GM20431 (cell line): Measurements from ENCODE around the gene CABP2.
"Not testable (repeated sequence)": the region's sequence is repeated elsewhere in the genome, so short reads cannot be mapped to it uniquely, and the experiment has no call there.

Experiments
- in situ Hi-C: fragments of 300-500 bp; cut with MseI, MboI; formaldehyde crosslinking; loops from one replicate; pipeline ENCODE4 v1.15.0; 2020; ENCODE audit warnings: low sequenced_read_pairs; ENCODE audit not compliant: unreplicated experiment

Gene CABP2

GRCh38 chr11:67522844-67523555 is at the start of gene CABP2:
Gene CABP2, minus strand, starts transcription at chr11:67523446. Its CDS starts 120 bp downstream, at chr11:67523326.
- in situ Hi-C loops = no loop called here

DNA sequence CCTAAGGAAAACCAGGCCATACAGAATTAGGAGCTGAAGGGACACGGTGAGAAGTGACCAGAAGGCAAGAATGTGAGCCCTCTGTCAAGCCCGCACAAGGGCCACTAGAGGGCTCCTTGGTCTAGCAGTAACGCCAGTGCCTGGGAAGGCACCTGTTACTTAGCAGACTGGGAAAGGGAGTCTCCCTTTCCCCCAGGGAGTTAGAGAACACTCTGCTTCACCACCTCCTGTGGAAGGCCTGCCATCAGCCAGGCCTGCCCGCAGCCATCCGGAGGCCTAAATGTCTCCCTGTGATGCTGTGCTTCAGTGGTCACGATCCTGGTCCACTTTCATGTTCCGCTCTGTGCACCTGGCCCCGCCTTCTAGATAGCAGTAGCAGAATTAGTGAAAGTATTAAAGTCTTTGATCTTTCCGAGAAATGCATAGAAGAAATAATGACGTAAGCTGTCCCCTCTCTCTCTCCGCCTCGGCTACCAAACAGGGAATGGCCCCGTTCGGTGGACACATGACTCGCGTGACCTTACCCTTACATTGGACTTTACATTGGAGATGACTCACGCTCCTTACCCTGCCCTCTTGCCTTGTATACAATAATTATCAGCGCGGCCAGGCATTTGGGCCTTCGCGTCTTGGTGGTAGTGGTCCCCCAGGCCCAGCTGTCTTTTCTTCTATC is 49.6 kb upstream of the CABP2 start:
- in situ Hi-C loops = no loop called here

DNA sequence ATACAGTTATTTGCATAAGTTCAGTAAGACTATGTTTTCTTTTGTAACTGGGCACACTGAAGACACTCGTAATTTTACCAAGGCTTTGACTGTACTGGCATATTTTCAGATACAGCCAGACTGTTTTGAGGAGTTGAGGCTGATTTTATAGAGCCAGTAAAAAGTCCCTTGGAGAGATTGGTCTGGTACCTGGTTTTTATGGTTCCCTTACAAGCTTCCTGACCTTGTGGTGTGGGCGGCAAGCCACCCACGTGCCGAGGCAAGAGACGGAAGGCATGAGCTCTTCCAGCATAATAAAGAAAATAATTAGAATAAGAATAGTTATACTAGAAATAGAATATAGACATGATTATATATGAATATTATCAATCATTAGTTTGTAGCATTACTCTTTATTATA is 49.1 kb upstream of the CABP2 start:
- in situ Hi-C loops = no loop called here

DNA sequence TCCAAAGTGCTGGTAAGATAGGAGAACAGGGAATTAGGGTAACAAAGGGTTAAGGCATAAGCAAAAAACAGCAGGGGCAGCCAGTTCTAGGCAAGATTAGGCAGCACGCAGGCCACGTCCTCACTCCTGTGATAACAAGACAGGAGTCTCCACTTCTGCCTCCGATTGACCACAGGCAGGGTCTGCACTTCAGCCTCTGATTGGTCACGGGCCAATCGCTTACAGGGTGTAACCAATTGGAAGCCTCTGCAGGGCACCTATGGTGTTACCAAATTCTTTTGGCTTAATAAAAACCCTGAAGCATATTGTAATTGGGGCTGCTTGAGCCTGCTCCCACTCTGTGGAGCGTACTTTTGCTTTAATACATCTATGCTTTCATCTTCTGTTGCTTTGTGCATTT is 48.2 kb upstream of the CABP2 start:
- in situ Hi-C loops = no loop called here

DNA sequence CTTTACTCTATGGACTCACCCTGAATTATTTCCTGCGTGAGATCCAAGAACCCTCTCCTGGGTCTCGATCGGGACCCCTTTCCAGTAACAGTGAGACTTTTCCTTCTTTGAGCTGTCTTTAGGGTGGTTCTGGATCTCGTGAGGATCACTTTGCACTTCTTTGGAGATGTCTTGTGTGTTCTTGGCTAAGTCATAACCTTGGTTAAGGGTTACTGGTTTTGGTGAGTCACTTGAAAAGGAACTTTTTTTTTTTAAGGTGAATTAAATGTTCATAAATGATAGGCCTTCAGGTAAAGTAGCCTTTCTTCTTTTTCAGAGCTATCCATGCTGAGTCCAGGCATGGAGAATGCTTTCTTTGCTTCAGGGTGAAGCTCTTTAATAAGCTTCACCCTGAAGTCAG is 41.0 kb upstream of the CABP2 start:
- in situ Hi-C loops = no loop called here

- in situ Hi-C loops = not testable (repeated sequence)
Measured at GRCh38 chr11:67563705-67564114, 40.5 kb upstream of the CABP2 start.

DNA sequence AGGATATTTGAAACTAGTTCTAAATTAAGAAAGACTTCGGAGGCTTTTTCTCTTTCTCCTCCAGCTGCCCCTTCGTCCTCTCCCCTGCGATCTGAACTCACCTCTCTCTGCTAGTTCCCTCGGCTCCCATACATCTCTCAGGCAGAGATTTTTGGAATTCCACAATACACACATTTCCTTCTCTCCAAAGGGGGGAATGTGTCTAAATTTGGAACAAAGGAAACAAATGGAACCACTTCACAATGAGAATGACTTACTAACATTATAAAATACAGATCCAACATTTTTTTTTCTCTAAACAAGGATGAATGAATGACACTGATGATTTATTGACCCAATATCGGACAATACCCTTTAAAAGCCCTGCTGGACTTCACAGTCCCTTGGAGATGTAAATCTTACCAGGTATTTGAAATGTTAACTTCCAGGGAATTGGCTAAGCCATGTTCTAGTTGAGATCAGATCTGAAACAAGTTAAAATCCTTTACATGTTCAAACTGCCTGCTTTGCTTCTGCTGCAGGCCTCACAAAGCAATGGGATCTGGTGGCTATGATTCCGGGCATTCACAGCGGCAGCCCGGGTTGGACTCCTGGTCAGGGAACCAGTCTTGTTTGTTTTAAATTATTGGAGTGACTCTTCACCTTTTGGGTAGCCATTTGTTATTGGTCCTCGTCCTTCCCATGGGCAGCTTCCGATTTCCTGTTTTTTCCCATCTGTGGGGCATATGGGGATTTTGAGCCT is 39.9 kb upstream of the CABP2 start:
- in situ Hi-C loops = no loop called here

DNA sequence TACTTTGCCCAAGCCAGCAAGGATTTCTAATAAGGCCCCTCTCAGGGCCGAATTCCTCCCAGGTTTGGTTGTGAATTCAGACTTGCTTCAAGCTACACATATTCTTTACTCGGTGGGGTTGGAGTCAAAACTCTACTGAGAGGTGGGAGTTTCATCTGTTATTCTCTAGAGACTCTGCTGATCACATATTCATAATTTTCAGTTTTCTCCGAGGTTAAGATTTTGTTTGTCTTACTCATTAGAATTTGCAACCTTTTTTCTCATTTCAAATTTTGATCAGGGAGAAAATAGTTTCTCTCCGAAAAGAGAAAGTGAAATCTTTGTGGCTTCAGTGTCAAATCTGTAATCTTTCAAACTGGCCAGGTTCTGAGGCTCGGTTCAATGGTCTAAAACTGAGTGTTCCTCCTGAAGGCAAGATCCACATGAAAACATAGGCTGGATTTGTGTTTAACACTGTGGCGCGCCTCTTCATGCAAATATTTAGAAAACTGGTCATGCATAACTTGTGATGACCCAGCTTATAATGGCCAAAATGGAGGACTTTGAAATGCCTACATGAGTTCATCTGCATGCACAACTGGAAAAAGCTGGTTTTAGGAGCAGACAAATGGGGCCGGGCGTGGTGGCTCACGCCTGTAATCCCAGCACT is 38.8 kb upstream of the CABP2 start:
- in situ Hi-C loops = no loop called here

DNA sequence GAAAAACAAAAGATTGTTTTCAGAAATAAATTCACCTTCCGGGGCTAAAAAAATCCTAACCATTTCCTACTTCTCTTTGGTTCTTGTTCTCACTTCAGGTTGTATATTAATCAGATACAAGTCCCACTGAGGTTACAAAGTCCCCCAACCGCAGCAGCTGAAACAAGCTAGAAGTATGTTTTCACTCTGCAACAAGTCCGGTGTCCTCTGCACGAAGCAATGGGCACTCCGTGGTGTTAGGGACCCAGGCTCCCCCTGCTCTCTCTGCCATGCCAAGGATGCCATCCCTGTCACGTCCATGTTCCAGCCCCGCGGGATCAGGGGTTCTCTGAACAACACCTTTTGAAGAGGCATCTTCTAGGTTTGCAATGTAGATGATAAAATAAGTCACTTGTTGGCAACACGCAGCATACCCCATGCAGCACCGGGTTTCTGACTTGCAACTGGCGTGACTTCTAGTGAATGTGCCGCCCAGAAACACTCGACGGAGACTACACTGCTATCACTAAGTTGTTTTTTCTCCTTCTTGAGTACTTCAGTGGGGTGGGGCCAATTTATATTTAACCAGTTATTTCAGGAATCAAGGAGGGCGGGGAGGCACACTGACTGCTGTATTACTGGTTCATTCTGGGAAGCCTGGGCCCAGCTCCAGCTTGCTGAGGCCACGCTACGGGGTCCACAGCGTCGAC is 35.0 kb upstream of the CABP2 start:
- in situ Hi-C loops = no loop called here

- in situ Hi-C loops = no loop called here
Measured at GRCh38 chr11:67556244-67556643, 33.0 kb upstream of the CABP2 start.

DNA sequence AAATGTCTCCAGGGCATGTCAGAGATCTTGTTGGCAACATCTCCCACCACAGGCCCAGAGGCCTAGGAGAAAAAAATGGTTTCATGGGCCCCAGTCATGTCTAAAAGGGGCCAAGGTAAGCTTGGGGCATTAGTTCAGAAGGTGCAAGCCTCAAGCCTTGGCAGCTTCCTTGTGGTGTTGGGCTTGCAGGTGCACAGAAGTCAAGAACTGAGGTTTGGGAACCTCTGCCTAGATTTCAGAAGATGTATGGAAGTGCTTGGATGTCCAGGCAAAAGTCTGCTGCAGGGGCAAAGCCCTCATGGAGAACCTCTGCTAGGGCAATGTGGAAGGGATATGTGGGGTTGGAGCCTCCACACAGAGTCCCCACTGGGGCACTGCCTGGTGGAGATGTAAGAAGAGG is 28.5 kb upstream of the CABP2 start:
- in situ Hi-C loops = not testable (repeated sequence)

- in situ Hi-C loops = no loop called here
Measured at GRCh38 chr11:67551127-67551526, 27.9 kb upstream of the CABP2 start.

DNA sequence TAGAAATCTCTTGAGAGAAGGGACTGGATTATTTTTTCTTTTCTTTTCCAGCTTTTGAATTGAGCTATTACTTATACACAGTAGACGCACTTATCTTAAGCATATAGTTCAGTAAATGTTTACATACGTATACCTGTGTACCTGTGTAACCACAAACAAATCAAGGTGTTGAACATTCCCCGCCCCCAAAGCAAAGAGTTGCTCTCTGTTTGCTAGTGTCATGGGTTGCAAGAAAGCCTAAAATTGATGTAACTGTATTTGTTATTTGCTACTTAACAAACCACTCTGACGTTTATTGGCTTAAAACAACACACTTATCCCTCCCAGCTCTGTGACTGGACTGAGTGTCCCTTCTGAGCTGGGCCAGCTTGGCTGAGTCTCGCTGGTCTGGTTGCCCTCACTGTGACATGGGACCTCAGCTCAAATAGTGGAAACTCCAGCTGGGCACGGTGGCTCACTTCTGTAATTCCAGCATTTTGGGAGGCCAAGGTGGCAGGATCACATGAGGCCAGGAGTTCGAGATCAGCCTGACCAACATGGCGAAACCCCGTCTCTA is 25.4 kb upstream of the CABP2 start:
- in situ Hi-C loops = no loop called here

GRCh38 chr11:67548112-67548511 is 24.9 kb upstream of the CABP2 start:
- in situ Hi-C loops = not testable (repeated sequence)

DNA sequence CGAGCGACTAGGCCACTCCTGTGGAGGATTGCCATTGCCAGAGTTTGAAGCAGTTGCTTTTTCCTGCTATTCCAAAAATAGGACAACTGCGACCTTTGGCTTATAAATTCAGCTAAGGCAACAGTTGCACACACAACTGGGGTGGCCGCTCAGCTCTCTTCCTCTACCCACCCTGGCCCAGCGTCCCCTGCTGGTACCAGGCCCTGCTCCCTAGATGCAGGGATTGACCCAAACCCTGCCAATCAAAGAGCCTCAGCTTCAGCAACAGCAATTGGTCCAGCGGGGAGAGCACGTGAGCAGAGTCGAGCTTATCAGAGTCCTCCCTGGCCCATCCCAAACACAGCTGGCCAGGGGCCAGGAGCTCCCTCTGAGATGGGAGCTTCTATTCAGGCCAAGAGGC is 22.0 kb upstream of the CABP2 start:
- in situ Hi-C loops = no loop called here

DNA sequence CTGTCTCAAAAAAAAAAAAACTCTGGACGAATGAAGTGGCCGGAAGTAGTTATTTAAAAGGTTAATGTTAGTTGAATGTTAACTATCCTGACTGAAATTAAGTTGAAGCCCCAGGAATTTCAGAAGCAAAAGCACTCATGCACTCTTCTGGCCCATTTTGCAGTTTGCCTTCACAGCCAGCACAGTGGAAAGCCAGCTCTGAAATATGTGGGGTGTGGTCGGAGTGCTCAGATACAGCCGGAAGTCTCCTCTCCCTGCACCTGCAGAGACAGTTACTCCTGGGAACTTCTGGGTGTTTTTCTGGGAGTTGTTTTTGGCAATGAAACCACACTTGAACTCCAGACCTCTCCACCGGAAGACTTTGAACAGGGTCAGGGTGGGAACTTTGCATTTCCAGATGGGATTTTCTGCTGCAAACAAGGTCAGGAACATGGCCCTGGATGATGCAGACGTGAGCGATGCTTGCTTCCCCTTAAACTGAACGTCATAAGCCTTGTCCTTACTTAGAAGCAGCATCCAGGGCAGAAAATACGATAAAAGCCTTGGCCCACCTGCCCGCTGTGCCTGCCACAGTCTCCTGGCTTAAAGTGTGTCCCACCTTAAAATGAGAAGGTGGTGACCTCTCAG is 21.5 kb upstream of the CABP2 start:
- in situ Hi-C loops = no loop called here

GRCh38 chr11:67543585-67543984 is 20.3 kb upstream of the CABP2 start:
- in situ Hi-C loops = no loop called here

DNA sequence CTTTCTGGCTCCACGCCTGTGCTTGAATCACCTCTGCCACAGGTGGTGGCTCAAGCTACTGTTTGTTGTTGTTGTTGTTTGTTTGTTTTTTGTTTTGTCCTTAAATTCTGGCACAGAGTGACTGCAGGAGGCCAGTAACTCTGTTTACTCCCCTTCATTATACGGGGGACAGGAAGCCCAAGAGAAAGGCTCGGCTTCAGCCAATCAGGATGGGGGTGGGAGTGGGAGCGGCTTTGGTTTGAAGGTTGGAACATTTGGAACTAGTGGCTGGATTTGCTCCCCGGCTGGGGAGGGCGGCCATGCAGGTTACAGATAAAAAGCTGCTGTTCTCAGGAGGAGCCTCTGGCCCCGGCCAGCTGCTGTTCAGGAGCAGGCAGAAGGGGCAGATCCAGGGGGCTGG is 19.7 kb upstream of the CABP2 start:
- in situ Hi-C loops = no loop called here

DNA sequence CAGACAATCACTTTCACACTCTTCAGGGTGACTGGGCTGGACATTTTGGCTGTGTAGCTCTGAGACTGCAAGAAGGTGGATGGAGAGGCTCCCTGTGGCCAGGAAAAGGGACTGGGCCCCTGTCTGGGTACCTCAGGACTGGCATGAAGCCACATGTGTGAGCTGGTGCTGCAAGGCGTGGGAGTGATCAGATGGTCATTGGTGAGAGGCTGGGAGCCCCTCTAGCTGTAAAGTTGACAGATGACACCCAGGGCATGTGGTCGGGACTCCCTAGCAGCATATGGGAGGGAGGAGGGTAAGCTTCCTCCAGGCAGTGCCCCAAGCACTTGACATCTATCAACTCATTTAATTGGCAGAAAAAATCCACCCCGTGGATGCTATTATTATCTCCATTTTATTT is 18.9 kb upstream of the CABP2 start:
- in situ Hi-C loops = no loop called here
